Measurements from ENCODE around the gene AGPAT3.

AGPAT3 gene

DNA sequence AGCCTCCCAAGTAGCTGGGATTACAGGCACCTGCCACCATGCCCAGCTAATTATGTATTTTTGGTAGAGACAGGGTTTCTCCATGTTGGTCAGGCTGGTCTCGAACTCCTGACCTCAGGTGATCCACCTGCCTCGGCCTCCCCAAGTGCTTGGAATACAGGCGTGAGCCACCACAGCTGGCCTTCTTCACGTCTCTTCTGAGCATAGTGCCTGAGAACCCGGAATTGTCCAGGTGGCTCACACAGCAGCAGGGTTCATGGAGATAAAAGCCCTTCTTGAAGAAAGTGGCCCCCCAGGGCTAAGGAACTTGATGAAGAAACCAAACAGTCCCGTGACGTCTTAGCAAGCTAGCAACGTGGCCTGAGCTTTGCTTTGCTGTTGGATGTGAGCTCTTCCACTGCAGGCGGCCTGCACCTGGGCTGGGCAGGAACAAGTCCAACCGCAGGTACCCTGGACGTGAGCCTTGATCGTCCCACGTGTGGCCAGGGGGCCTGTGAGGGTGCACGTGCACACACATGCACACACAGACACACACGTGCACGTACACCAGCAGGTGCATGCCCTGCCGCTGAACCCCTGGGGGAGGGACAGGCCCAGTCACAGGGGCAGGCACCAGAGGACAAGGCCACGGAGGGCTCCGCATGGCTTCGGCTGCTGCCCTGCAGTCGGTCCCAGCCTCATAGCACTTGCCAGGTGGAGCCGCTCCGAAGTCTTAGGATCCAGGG is 123.6 kb downstream of the AGPAT3 start:
- in situ Hi-C loops (cut with MboI; ENCODE audit: low sequenced_read_pairs) = no loop called here

DNA sequence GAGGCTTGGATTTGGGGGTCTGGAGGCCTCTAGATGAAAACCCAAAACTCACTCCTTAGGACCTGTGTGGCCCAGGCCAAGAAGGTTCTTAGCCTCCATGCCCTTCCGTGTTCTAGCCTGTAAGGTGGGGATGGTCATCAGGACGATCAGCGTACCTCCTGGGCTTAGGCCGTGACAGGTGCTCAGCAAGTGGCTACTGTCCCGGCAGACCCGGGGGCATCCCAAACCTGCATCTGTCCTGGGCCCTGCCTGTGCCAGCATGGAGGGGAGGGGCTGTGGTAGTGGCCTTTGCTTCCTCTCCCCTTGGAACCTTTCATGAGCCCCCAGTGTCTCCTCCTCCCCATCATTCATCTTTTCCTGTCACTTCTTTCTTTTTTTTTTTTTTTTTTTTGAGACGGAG is 124.4 kb downstream of the AGPAT3 start:
- in situ Hi-C loops (cut with MboI; ENCODE audit: low sequenced_read_pairs) = no loop called here

DNA sequence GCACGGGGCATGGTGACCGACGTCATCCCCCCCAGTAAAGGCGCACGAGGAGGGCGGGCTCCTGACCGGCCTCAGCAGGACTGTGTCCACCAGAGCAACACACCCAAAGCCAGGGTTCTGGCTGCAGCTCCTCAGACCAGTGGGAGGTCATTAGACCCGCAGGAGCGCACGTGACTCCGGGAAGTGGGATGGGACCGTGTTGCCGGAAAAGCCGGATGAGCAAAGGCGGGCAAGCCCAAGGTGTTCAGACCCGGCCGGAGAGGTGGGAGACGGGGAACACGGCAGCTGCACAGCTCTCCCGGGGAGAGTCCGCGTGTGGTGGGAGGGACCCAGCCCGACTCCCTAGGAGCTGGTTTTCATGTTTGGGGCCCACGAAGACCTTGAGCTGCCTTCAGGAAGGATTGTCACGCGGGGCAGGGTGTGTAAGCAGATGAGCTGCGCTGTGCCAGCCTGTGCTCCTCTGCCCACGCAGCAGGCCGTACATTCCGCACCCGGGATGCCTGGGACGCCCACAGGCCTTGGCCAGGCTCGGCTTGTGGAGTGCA is 126.5 kb downstream of the AGPAT3 start:
- in situ Hi-C loops (cut with MboI; ENCODE audit: low sequenced_read_pairs) = no loop called here

DNA sequence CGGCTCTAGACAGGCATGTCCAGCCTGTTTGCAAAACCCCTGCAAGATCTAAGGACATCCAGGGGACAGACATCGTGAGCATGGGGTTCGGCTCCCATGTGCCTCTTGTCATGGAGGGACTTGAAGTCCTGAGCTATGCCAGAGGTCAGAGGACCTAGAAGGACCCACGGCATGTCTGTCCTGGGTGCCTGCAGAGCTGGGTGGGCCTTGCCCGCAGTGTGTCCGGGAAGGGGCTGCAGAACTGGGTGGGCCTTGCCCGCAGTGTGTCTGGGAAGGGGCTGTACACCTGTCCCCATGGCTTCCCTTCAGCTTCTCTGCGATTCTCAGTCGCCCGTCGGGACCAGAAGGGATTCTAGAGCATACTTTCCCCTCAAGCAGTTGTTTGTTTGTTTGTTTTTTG is 127.1 kb downstream of the AGPAT3 start:
- in situ Hi-C loops (cut with MboI; ENCODE audit: low sequenced_read_pairs) = no loop called here

DNA sequence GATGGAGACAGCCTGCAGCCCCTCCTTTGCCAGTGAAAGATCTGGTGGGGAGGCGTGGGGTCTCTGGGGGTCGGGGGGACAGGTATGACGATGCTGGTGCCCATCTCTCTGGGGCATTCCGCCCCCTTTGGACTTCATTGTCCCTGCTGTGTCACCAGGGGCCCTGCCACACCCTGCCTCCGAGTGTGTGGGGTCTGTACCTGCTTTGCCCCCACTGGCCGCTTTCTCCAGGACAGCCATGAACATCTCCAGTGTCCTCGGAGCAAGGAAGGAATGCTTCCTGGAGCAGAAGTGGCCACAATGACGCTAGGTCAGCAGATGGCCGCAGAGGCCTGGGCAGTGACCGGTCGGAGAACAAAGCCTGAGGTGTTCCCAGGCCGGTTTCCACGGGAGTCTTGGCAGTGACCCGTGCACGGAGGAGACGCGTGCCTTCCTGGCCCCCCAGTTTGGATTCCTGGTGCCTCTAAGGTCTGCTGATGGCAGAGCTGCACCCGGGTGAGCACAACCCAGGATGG is 128.5 kb downstream of the AGPAT3 start:
- in situ Hi-C loops (cut with MboI; ENCODE audit: low sequenced_read_pairs) = no loop called here

DNA sequence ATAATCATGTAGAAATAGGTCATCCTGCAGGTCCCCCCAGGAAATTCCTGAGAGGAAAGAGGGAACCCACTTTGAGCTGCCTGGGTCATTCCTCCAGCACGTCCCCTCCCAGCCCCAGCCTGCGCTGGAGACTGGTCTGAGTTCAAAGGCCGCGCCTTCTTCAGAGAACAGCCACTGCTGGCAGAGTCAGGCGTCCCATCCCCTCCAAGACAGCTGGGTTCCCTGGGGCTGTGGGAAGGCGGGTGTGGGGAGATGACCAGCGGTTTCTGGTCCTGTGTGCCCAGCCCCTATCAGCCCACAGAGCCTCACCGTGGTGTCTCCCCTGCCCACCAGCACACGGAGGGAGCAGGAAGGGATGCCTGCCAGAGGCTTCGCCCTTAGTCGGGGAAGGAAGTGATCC is 129.1 kb downstream of the AGPAT3 start:
- in situ Hi-C loops (cut with MboI; ENCODE audit: low sequenced_read_pairs) = no loop called here

DNA sequence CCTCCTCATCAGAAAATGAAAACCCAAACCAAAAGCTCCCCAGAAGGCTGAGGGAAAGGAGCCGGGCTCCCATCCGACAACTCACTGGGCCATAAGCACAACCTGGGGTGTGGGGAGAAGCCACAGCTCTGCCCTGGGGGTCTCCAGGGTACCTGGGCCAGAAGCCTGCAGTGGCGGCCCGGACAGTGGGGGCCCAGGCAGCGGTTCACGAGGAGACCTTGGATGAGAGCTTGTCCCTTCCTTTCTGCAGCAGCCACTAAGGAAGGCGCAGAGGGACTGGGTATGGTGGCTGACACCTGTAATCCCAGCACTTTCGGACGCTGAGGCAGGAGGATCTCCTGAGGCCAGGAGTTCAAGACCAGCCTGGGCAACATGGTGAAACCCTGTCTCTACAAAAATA is 129.6 kb downstream of the AGPAT3 start:
- in situ Hi-C loops (cut with MboI; ENCODE audit: low sequenced_read_pairs) = no loop called here

DNA sequence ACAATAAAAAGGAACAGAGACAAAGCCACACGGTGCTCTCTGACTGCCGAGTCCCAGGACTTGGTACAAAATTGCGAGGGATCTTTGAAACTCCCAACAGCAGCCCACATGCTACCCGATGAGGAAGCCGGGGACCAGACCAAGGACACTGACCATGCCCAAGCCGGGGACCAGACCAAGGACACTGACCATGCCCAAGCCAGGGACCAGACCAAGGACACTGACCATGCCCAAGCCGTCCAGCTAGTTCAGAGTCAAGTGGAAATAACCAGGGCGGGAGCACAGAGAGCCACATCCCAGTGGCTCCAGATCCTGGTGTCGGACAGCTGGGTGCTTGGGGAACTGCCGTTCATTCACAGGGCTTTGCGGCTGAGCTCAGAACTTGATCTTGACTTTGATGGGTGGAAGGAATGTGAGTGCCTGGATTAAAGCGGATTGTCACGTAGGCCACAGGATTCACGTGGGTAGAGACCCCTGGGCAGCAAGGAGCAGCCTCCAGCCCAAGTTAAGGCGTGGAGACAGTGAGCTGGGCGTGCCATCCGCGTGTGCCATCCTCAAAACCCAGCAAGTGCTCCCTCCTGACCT is 130.6 kb downstream of the AGPAT3 start:
- in situ Hi-C loops (cut with MboI; ENCODE audit: low sequenced_read_pairs) = no loop called here

DNA sequence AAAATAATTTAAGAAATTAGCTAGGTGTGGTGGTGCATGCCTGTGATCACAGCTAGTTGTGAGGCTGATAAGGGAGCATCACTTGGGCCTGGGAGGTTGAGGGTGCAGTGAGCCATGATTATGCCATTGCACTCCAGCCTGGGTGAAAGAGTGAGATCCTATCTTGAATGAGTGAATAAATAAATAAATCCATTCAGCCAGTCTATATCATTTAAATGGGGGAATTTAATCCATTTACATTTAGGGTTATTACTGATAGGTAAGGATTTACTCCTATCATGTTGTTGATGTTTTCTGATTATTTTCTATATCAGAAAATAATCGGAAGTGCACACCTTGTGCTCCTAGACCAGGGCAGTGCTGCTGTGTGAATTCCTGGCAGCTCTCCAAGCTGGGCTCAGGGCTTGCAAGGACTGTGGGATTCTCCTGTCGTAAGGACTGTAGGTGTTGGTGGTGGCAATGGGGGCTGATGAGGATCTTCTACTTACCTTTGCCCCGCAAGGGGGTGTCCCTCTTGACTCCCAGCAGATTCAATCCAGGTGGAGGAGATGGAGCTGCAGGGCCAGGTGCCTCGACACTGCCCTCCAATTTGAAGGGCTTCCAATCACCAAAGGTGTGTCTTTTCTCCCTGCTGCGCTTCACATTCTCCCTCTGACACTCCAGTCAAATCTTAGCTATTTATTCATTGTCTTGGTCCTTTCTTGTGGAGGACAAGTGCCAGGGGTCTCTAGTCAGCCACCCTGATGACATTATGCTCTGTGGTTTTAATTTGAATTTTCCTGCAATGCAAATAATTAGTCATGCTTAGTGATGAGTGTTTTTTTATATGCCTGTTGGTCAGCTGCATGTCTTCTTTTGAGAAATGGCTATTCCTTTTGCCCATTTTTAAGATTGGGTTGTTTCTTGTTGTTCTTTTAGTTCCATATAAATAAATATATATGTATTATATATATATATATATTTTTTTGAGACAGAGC is 133.0 kb downstream of the AGPAT3 start:
- in situ Hi-C loops (cut with MboI; ENCODE audit: low sequenced_read_pairs) = no loop called here

DNA sequence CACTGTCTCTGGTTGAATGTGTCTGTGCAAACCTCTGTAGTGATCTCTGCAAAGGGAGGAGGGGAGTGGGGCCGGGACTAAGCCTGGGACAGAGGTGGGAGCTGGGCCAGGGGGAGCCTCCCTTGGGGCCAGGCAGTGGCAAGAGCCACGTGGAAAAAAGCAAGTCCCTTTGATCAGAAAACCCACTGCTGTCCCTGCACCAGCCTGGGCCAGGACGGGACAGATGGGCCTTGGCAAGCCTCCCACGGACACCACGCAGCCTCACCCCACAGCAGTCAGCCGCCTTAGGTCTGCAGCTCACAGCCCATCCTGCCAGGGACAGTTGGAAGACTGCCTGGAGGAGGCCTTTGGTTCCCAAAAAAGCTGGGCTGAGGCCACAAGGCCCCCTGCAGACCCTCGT is 135.3 kb downstream of the AGPAT3 start:
- in situ Hi-C loops (cut with MboI; ENCODE audit: low sequenced_read_pairs) = no loop called here

DNA sequence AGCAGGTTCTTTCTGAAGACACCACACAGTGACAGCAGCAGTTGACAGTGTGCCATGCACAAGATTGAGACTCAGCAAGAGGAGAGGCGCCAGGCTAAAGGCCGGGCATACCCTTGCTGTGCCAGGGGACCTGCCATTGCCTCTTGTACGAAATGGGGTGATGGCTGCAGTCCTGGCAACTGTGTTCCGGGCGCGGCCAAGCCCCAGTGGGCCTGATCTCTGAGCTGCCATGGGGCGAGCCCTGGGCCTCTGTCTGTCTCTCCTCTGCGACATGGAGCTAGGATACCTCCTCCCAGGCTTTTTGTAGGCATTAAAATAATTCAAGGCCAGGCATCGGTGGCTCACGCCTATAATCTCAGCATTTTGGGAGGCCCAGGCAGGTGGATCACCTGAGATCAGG is 137.5 kb downstream of the AGPAT3 start:
- in situ Hi-C loops (cut with MboI; ENCODE audit: low sequenced_read_pairs) = no loop called here

DNA sequence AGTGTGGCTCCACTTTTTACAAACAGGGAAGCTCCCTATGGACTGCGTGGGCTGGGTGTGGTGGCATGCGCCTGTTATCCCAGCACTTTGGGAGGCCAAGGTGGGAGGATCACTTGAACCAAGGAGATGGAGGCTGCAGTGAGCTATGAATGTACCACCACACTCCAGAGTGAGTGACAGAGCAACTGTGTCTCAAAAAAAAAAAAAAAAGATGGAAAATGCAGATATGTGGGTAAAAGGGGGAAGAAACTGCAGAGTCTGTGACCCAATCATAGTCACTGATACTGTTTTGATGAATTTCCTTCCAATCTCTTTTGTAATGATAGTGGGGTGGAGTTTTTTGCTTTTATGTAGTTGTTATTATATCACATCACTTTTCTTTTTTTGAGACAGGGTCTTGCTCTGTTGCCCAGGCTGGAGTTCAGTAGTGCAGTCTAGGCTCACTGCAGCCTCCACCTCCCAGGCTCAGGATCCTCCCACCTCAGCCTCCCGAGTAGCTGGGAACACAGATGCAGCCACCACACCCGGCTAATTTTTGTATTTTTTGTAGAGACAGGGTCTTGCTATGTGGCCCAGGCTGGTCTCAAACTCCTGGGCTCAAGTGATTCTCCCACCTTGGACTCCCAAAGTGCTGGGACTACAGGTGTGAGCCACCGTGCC is 138.4 kb downstream of the AGPAT3 start:
- in situ Hi-C loops (cut with MboI; ENCODE audit: low sequenced_read_pairs) = no loop called here

DNA sequence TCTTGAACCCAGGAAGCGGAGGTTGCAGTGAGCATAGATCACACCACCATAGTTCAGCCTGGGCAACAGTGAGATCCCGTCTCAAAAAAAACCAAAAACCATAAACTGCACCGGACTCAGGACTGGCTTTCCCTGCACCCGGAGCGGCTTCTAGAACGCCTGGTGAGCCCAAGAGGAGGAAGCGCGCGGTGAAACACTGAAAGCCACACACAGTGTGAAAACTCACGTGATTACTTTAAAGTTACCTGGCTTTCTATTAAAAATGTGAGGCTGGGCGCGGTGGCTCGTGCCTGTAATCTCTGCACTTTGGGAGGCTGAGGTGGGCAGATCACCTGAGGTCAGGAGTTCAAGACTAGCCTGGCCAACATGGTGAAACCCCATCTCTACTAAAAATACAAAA is 140.0 kb downstream of the AGPAT3 start:
- in situ Hi-C loops (cut with MboI; ENCODE audit: low sequenced_read_pairs) = no loop called here

DNA sequence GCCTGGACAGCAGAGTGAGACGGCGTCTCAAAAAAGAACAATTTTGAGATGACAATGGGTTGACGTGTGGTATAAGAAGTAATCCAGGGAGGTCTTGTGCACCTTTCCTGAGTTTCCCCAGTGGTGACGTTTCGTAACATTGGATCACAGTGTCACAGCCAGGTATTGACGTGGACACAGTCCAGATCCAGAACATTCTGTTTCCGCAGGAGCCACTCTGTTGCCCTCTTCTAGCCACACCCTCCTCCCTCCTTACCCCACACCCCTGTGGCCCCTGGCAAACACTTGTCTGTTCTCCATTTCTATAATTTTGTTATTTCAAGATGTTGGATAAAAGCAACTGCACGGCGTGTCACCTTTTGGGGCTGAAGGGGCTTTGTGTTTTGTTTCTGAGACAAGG is 140.6 kb downstream of the AGPAT3 start:
- in situ Hi-C loops (cut with MboI; ENCODE audit: low sequenced_read_pairs) = no loop called here

DNA sequence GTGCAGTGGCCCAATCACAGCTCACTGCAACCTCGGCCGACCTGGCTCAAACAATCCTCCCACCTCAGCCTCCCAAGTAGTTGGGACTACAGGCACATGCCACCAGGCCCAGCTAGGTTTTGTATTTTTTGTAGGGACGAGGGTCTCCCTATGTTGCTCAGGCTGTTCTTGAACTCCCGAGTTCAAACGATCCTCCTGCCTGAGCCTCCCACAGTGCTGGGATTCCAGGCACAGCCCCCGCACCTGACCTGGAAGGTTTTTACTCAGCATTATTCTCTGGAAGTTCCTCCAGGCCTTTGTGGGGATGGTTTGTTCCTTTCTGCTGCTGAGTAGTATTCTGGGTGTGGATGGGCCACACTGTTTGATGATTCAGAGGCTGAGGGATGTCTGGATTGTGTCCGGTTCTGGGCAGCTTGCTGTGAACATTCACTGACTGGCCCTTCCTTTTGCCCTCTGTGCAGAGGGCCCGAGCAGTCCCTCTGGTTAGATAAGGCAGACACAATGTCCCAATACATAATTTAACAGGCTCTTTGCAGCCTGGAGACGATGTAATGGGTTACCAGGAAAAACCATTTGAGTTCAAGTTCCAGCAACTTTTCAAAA is 141.1 kb downstream of the AGPAT3 start:
- in situ Hi-C loops (cut with MboI; ENCODE audit: low sequenced_read_pairs) = no loop called here

DNA sequence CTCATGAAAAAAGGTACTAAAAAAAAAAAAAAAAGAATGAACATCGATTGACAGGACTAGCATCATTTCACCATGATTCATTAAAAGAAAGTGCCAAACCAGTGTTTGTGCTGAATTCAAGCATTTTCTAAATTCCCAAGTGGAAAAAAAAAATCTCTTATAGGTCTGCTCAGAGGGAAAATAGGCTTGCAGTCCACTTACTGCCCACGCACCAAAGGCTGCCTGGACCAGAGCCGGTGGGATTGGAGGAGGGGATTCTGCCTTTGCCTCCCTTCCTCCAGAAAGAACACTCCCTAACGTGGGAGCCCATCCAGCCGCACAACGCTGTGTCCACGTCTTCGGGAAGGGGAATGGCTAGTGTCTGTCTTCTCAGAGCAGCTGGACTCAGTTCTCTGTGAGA is 141.6 kb downstream of the AGPAT3 start:
- in situ Hi-C loops (cut with MboI; ENCODE audit: low sequenced_read_pairs) = no loop called here

DNA sequence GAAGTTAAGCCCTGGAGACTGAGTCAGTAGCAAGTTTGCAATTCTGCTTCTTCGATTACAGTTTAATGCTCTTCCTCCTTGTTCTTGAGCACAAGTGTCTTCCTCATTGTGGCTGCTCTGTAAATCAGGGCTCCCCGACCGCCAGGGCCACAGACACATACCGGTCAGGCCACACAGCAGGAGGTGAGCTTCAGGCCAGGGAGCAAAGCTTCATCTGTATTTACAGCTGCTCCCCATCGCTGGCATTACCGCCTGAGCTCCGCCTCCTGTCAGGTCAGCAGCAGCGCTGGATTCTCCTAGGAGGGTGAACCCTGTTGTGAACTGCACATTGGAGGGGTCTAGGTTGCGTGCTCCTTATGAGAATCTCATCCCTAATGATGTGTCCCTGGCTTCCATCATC is 145.4 kb downstream of the AGPAT3 start:
- in situ Hi-C loops (cut with MboI; ENCODE audit: low sequenced_read_pairs) = no loop called here

DNA sequence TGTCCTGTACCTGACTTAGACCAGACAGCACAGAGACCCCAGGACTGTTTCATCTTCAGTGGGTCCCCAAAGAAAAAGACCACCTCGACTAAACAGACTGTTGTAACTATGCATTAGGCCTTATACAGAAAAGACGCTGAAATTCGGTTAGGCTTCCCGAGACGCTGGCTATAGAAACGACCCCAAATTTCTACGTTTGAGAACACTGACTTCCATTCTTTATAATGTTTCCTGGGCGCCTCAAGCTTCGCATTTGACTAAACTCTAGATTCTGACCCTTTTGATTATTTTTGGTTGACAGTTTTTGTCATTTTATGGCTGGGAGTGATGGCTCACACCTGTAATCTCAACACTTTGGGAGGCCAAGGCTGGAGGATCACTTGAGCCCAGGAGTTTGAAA is 146.1 kb downstream of the AGPAT3 start:
- in situ Hi-C loops (cut with MboI; ENCODE audit: low sequenced_read_pairs) = no loop called here

DNA sequence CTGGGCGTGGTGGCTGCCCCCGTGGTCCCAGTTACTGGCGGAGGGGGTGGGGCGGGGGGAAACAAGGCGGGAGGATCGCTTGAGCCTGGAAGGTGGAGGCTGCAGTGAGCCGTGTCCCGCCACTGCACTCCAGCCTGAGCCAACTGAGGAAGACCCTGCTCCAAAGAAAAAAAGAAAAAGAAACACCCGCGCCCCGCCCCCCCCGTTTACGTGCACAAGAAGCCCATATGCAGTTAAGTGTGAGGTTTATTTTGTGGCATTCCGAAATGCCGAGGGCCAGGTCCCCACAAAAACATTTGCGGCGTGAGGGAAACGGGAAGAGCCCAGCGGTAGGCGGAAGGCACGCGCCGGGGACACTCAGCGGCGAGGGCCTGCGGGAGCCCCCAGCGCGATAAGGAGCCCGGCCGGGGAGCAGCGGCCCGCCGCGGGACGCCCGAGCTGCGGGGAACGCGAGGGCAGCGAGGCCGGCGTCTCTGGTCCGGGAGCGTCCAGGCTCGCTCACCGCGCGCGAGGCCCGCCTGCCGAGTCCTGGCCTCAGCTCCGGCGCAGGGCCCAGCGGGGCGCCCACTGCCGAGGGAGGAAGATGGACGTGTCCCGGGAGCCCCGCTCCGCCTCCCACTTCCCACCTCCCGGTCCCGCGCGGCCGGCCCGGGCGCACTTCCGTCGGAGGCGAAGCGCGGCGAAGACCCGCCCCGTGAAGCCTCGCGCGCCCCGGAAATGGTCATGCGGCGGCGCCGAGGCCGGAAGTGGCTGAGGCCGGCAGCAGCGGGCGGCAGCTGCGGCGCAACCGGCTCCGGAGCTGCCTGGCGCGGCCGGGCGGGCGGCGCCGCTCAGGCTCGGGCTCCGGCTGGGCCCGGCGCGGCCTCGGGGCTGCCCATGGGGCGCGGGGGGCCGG is 146.8 kb downstream of the AGPAT3 start, which contains the start of gene TRAPPC10:
TRAPPC10 (plus strand) TSS at position 731 of the 895 bp plus-strand sequence. CDS start 185 bp downstream, outside the sequence.
- in situ Hi-C loops (cut with MboI; ENCODE audit: low sequenced_read_pairs) = no loop called here

All from HL-60/S4 treated with phorbol 12-myristate 13-acetate at 8.2 ng/mL for 4 days and 3 days (cell line).